ENCODE data around the gene CBY3.
"Not testable (repeated sequence)": the region's sequence is repeated elsewhere in the genome, so short reads cannot be mapped to it uniquely, and the experiment has no call there.

The CBY3 gene

DNA sequence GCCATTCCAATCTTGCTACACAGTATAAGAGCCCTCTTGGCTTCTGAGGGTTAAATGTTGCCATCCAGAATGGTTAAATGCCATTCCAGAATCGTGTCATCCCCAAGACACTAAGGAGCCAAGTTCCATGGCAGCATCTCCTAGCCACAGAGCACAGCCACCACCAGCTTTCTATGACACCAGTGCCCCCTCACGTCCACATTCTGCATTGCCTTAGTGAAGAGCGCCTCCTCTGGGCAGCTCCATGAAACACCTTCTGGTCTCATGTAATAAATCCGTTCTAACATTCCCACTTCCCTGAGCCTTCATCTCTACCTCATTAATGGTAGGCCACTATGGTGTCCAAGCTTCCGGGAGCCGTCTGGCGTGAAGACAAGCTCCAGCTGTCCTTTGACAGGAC lies 12.4 kb downstream of the CBY3 start:
- no peak for DNase-seq (ENCODE audit: low read depth)

DNA sequence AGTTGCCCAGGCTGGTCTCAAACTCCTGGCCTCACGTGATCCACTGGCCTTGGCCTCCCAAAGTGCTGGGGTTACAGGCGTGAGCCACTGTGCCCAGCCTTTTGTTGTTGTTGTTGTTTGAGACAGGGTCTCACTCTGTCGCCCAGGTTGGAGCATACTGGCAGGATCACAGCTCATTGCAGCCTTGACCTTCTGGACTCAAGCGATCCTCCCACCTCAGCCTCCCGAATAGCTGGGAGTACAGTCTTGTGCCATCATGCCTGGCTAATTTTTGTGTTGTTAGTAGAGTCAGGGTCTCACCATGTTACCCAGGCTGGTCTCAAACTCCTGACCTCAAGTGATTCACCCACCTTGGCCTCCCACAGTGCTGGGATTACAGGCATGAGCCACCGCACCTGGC lies 19.2 kb downstream of the CBY3 start:
- DNase-seq (ENCODE audit: low read depth), result not testable (repeated sequence)

DNA sequence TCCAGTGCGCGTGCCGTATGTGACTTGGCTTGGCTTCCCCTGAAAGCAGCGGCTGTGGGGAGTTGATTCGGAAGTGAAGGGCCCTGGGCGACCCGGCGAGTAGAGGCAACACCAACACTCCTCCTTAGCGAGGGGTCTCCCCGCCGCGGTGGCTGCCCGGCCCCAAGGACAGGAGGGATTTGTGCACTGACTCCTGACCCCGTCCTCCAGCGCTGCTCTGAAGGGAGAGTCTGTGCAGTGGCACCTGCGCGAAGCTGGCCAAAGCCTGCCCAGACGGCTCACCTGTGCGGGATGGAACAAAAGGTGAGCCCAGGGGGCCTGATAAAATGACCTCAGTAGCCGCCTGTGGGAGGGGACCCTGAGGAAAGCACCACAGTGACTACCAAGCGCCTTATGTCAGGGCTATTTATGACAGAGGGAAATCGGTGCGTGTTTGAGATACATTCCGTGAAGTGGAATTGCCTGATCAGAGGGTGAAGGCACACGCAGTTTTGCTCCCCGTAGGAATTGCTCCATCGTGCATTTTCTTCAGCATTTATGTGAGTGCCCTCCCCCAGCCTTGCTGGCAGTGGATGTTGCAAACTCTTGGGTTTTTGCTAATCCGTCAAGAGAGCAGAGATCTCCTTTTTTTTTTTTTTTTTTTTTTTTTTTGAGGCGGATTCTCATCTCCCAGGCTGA lies 22.5 kb downstream of the CBY3 start:
- not testable (repeated sequence) for DNase-seq (ENCODE audit: low read depth)

DNA sequence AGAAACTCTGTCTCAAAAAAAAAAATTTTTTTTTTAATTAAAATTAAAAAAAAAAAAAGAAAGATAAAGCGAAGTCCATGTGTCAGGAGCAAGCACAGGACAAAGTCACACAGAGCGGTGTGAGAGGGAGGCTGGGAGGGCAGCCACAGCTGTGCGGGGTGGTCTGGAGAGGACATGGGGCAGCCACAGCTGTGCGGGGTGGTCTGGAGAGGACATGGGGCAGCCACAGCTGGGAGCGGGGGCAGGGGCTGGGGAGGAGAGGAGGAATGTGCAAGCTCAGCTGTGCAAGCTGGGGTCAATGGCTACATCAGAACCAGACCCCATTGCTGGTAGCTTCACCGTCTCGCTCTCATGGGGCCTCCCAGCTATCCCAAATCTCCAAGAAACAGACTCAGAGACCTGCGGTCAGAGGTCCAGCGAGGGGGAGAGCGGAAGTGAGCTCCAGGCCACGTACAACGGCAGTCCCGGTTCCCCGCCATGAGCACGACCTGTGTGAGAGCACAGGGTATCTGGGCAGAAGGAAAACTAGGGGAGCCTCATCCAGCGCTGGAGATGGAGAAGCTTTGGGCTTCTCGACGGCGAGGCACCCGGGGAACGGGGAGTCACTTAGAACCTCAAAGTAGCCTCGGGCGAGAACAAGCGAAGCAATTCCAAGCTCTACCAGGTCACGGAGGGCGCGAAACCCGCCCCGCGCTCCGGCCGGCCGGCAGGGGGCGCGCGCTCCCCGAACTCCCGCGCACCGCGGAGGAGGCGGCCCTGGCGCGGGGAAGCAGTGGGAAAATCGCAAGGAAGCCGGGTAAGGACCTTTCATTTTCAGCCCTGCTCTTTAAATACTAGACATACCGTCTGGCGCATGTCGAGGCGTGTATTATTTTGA lies 23.3 kb downstream of the CBY3 start:
- DNase-seq (ENCODE audit: low read depth), result not testable (repeated sequence)

DNA sequence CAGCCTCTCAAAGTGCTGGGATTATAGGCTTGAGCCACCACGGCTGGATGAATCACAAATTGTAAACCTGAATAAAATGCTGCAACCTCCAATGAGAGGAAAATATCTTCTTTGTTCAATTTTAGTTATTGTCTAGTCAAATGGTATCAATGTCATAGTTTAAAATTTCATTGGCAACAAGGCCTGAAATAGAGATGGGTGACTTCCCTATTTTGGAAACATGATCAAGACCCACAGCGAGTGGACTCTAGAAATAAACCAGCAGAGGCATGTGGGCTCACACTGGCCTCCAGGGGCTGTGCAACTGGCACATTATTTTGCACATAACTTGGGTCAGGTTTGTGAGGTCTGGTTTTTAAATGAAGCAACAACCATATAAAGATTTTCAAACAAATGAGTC lies 27.7 kb downstream of the CBY3 start:
- DNase-seq (ENCODE audit: low read depth), result not testable (repeated sequence)

DNA sequence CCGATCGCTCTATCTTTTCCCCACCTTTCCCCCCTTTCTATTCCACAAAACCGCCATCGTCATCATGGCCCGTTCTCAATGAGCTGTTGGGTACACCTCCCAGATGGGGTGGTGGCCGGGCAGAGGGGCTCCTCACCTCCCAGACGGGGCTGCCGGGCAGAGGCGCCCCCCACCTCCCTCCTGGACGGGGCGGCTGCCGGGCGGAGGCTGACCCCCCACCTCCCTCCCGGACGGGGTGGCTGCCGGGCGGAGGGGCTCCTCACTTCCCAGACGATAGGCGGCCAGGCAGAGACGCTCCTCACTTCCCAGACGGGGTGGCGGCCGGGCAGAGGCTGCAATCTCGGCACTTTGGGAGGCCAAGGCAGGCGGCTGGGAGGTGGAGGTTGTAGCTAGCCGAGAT lies 30.6 kb downstream of the CBY3 start:
- not testable (repeated sequence) for DNase-seq (ENCODE audit: low read depth)

DNA sequence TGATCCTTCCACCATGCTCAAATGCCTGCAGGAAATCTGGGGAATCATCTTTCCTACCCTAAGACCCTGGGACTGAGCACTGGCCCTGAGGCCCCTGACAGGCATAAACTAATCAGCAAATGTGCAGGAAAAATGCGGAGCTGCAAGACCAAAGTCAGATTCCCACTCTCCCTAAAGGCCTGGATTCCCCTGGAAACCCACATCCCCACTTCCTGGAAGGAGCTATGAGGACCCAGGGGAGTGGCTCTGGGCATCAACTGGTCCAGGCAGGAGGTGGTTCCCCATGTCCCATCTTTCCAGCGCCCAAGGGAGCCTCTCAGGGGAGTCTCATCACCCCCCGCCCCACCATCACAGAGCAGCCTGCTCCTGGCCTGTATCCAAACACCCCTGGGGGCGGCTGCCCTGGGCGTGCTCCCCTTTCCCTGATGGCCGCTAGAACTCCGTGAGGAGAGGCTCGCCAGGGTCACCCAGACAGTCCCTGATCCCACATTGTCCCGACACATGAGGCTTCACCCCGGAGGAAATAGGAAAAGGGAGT lies 31.6 kb downstream of the CBY3 start:
- DNase-seq (ENCODE audit: low read depth), result not testable (repeated sequence)

DNA sequence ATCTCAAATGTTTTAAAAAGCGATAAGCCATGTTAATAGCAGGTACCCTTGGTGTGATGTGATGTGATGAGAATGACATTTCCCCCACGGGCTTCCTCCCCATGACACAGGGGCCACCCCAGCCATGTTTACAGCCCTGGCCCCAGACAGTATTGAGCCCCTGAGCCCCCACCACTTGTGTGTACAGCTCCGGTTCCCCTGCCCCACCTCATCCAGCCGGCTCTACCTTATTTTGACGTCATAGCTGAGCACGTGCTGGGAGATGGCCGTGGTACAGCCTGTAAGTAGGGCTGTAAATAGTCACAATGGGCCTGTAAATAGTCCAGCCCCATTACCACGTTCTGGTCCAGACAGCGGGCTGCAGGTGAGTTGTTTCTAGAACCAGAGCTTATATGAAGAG lies 32.4 kb downstream of the CBY3 start:
- DNase-seq (ENCODE audit: low read depth), result no peak

DNA sequence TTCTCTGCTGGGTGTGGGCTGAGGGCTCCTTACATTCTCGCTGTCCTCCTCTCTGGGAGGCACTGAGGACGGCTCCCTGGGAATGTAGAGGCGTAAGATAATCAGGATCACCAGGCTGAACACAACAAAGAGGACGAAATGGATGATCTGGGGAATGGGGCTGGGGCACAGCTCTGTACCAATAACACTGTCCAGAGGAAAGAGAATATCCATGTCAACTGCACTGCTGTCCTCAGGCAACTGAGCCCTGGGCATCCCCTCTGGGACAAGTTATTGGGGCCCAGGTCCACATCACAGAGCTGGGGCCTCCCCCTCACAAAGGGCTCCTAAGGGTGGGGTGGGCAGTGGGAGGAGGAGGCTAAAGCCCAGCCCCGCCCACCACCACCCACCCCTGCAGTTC lies 36.1 kb downstream of the CBY3 start:
- not testable (repeated sequence) for DNase-seq (ENCODE audit: low read depth)

DNA sequence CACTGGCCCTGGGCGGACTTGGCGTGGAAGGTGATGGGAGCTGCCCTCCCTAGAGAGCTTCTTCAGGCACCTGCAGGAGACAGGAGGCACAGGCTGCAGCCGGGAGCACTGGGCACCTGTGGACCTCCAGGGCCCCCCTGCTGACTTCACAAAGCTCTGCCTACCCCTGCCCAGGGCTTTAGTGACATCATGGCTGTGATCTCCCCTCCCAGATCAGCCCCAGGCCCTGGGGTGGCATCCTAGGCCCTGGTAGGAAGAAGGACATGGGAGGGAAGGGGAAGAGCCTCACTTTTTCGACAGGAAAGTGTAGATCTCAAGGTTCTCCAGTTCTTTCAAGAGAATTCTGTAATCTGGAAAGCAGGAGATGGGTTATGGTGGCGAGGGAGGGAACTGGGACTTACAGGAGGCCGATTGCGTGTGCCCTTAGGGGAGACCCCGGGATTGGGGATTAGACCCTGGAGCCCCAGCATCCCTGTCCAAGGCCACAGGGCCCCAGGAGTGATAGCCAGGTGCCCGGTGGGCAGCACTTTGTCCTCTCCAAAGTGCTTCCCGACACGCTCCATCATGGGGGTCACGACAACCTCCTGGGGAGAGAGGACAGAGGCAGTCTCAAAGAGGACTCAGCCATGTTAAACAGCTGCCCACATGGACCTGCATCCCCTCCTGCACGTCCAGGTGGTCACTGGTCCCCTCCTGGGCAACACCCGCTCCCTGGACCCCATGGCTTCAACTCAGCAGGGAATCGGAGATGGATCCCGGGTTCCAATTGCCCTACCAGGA lies 37.5 kb downstream of the CBY3 start:
- not testable (repeated sequence) for DNase-seq (ENCODE audit: low read depth)

DNA sequence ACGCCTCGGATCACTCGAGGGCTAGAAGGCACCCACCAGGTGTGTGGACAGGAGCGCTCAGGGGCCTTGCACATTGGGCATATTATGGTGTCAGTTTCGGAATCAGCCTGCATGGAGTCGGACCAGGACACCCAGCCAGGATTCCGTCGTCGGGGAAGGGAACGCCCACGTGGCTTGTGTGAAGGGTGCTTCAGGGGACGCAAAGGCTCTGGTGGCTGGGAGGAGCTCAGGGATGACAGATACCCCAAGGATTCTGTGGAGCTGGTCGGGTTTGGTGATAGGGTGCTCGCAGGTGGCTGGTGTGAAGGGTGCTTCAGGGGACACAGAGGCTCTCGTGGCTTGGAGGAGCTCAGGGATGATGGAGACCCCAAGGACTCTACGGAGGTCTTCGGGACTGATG lies 38.2 kb downstream of the CBY3 start:
- DNase-seq (ENCODE audit: low read depth), result not testable (repeated sequence)

DNA sequence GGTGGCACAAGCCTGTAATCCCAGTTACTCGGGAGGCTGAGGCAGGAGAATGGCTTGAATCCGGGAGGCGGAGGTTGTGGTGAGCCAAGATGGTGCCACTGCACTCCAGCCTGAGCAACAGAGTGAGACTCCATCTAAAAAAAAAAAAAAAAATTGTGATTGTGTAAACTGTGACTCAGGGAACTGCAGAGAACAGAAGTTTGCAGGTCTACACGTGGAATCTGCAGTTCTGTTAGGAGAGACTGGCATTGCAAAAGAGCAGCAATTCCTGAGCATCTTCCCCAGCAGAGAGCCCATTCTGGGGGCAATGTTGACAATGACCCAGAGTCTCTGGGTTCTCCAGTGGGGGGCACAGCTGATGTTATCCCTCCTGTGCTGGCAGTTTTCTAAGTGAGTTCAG lies 39.1 kb downstream of the CBY3 start:
- not testable (repeated sequence) for DNase-seq (ENCODE audit: low read depth)

DNA sequence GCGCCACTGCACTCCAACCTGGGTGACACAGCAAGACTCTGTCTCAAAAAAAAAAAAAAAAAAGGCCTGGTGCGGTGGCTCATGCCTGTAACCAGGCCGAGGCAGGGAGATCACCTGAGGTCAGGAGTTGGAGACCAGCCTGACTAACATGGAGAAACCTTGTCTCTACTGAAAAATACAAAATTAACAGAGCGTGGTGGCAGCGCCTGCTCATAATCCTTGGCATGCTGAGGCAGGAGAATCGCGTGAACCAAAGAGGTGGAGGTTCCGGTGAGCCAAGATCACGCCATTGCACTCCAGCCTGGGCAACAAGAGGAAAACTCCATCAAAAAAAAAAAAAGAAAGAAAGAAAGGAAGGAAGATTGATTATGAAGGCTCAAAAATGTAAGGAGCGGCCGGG lies 41.5 kb downstream of the CBY3 start:
- not testable (repeated sequence) for DNase-seq (ENCODE audit: low read depth)

DNA sequence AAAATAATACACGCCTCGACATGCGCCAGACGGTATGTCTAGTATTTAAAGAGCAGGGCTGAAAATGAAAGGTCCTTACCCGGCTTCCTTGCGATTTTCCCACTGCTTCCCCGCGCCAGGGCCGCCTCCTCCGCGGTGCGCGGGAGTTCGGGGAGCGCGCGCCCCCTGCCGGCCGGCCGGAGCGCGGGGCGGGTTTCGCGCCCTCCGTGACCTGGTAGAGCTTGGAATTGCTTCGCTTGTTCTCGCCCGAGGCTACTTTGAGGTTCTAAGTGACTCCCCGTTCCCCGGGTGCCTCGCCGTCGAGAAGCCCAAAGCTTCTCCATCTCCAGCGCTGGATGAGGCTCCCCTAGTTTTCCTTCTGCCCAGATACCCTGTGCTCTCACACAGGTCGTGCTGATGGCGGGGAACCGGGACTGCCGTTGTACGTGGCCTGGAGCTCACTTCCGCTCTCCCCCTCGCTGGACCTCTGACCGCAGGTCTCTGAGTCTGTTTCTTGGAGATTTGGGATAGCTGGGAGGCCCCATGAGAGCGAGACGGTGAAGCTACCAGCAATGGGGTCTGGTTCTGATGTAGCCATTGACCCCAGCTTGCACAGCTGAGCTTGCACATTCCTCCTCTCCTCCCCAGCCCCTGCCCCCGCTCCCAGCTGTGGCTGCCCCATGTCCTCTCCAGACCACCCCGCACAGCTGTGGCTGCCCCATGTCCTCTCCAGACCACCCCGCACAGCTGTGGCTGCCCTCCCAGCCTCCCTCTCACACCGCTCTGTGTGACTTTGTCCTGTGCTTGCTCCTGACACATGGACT lies 46.3 kb downstream of the CBY3 start:
- DNase-seq (ENCODE audit: low read depth), result not testable (repeated sequence)

DNA sequence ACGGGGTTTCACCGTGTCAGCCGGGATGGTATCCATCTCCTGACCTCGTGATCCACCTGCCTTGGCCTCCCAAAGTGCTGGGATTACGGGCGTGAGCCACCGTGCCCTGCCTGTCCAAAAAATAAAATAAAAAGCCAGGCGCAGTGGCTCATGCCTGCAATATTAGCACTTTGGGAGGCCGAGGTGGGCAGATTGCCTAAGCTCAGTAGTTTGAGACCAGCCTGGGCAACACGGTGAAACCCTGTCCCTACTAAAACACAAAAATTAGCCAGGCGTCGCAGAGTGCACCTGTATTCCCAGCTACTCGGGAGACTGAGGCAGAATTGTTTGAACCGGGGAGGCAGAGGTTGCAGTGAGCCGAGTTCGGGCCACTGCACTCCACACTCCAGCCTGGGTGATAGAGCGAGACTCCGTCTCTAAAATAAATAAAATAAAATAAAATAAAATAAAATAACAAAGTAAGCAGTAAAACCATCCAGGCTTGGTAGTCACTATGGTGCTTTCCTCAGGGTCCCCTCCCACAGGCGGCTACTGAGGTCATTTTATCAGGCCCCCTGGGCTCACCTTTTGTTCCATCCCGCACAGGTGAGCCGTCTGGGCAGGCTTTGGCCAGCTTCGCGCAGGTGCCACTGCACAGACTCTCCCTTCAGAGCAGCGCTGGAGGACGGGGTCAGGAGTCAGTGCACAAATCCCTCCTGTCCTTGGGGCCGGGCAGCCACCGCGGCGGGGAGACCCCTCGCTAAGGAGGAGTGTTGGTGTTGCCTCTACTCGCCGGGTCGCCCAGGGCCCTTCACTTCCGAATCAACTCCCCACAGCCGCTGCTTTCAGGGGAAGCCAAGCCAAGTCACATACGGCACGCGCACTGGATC lies 47.1 kb downstream of the CBY3 start:
- not testable (repeated sequence) for DNase-seq (ENCODE audit: low read depth)
